Measurements from ENCODE around the gene ACOX3. TPM values are rescaled to one million over a fixed set of nuclear protein-coding genes. Genes with fewer than 3 reads are reported as not detected.
"Not testable (repeated sequence)": the region's sequence is repeated elsewhere in the genome, so short reads cannot be mapped to it uniquely, and the experiment has no call there.

The ACOX3 gene
- total and polyA plus RNA-seq, 9 donors: 10.1 to 32.4 (median 21.3) TPM

- Histone ChIP-seq H3K9me3 (no peaks in the 10 kb centered on the region), H3K27ac (peak overlapping the region; percentile 50 to 90), H3K4me3 (no peak overlapping the region), H3K27me3 (no peaks in the 10 kb centered on the region), H3K4me1 (ENCODE audit: insufficient read depth) (peaks cover 31% of the 10 kb centered on the region), H3K36me3 (no peaks in the 10 kb centered on the region)
- 40 to 44% (median 43%) methylated on average over 10 of the region's 10 CpGs for WGBS, 3 donors
- TF ChIP-seq POLR2A (IDR thresholded peaks at IDR 0.05) (no peak), CTCF (IDR thresholded peaks at IDR 0.05) (no peak), EP300 (IDR thresholded peaks at IDR 0.05) (no peak)
- intact Hi-C loops (cut with DNase I): loop anchor here in 1 of 4 donors (10.0 kb wide), 1 partner anchor 67 kb away; no protein-coding TSS in a partner anchor
- DNase-seq: peak; percentile 68 to 81 (median 71)
Observed at GRCh38 chr4:8341691-8342090, 98.8 kb downstream of the ACOX3 start.

GRCh38 chr4:8341281-8341680, 99.2 kb downstream of the ACOX3 start:
- H3K9me3 ChIP-seq, H3K4me3 ChIP-seq, H3K36me3 ChIP-seq, H3K27me3 ChIP-seq: not testable (repeated sequence)
- intact Hi-C loops (cut with DNase I): loop anchor here in 1 of 4 donors (10.0 kb wide), 1 partner anchor 66 kb away; no protein-coding TSS in a partner anchor
- DNase-seq: peak in 1 of 5 donors; percentile 48
- 13 to 35% (median 21%) methylated on average over 7 of the region's 7 CpGs for WGBS, 3 donors
- Histone ChIP-seq H3K27ac (peak overlapping the region; percentile 50 to 90), H3K4me1 (ENCODE audit: insufficient read depth) (peaks cover 26% of the 10 kb centered on the region)

DNA sequence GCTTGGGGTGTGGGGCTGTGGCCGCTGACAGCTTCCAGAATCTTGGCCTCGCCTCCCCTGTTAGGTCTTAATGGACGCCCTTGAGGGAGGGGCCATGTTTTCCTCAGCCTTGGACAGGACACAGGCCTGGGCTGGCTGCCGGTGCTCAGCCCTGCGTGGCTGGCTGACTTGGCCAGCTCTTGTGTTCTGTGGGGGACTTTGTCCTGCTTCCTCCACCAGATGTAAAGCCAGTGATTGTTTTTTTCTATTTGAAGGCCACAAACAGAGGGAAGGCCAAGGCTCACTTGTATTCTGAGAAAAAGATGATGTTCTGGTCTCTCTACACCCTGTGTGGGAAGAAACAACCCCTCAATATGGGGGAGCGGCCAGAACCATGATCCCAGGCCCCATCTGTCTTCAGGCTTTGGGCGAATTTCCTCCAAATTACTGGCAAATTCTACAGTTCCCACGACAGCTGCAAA, 99.7 kb downstream of the ACOX3 start:
- Histone ChIP-seq H3K36me3 (no peaks in the 10 kb centered on the region), H3K27ac (peak overlapping the region; percentile 50 to 90), H3K4me1 (ENCODE audit: insufficient read depth) (peaks cover 25% of the 10 kb centered on the region), H3K27me3 (no peaks in the 10 kb centered on the region), H3K9me3 (no peaks in the 10 kb centered on the region), H3K4me3 (no peak overlapping the region)
- TF ChIP-seq CTCF (IDR thresholded peaks at IDR 0.05): no peak
- no peak for TF ChIP-seq EP300 (IDR thresholded peaks at IDR 0.05)
- intact Hi-C loops (cut with DNase I): loop anchor here in 1 of 4 donors (10.0 kb wide), 1 partner anchor 66 kb away; no protein-coding TSS in a partner anchor
- DNase-seq: peak; percentile 89 to 93 (median 92)
- WGBS, 3 donors: 4 to 9% (median 7%) methylated on average over 8 of the region's 8 CpGs

DNA sequence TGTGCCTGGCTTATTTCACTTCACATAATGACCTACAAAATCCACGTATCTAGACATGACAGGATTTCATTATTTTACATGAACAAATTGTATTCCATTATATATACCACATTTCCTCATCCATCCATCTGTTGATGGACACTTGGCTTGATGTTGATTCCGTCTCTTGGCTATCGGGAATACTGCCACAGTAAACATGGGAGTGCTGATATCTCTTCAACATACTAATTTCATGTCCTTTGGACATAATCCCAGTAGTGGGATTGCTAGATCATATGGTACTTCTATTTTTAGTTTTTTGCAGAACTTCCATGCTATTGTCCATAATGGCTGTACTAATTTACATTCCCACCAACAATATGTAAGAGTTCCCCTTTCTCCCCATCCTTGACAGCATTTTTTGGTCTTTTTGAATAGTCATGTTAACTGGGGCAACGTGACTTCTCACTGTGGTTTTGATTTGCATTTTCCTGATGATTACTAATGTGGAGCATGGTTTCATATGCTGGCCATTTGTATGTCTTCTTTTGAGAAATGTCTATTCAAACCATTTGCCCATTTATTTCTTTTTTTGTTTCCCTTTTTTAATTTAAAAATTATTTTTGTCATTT, 102.1 kb downstream of the ACOX3 start:
- WGBS, 3 donors: 71 to 84% (median 81%) methylated on average over 4 of the region's 4 CpGs
- H3K36me3 ChIP-seq: no peaks in the 10 kb centered on the region
- no peaks in the 10 kb centered on the region for H3K9me3 ChIP-seq
- H3K27ac ChIP-seq: no peak overlapping the region
- DNase-seq: no peak
- H3K27me3 ChIP-seq: no peaks in the 10 kb centered on the region
- intact Hi-C loops (cut with DNase I): no loop called here
- H3K4me3 ChIP-seq: no peak overlapping the region
- no peak for TF ChIP-seq POLR2A (IDR thresholded peaks at IDR 0.05)
- no peak for TF ChIP-seq EP300 (IDR thresholded peaks at IDR 0.05)
- no peak for TF ChIP-seq CTCF (IDR thresholded peaks at IDR 0.05)
- peaks cover 21% of the 10 kb centered on the region for H3K4me1 ChIP-seq (ENCODE audit: insufficient read depth)

- Histone ChIP-seq H3K27ac (no peak overlapping the region), H3K36me3 (no peaks in the 10 kb centered on the region), H3K4me1 (ENCODE audit: insufficient read depth) (peaks cover 9% of the 10 kb centered on the region), H3K4me3 (no peak overlapping the region), H3K9me3 (no peaks in the 10 kb centered on the region), H3K27me3 (no peaks in the 10 kb centered on the region)
- DNase-seq: no peak
- WGBS, 3 donors: 88 to 90% (median 89%) methylated on average over 7 of the region's 7 CpGs
- intact Hi-C loops (cut with DNase I): no loop called here
- TF ChIP-seq POLR2A (IDR thresholded peaks at IDR 0.05): no peak
- no peak for TF ChIP-seq EP300 (IDR thresholded peaks at IDR 0.05)
- no peak for TF ChIP-seq CTCF (IDR thresholded peaks at IDR 0.05)
Observed at GRCh38 chr4:8336412-8337075, 104.0 kb downstream of the ACOX3 start.
